Right cardiac atrium (tissue), 5 donors: Measurements from ENCODE around the gene SLC38A2. TPM values are rescaled to one million over a fixed set of nuclear protein-coding genes. Genes with fewer than 3 reads are reported as not detected.

ENCODE experiments used
- ATAC-seq, 2 donors: fragments of 200-7000 bp; cut with Tn5 transposase; one replicate each; pipeline versions ENCODE4 v1.8.0 to v1.9.1; 2020; ENCODE audit warnings: moderate library complexity in 2 of 2, mild to moderate bottlenecking in 1 of 2
- DNase-seq, 3 donors: peaks; one replicate each; pipeline ENCODE4 v3.0.0-alpha.2; 2020
- H3K27ac ChIP-seq: one replicate; pipeline ENCODE4 v1.5.1; 2013; ENCODE audit warnings: mild to moderate bottlenecking, low read length, control low read depth, moderate library complexity
- H3K27me3 ChIP-seq: one replicate; pipeline ENCODE4 v1.6.1; 2013; ENCODE audit not compliant: control insufficient read depth, insufficient read depth
- H3K4me1 ChIP-seq: one replicate; pipeline ENCODE4 v1.6.1; 2013; ENCODE audit warnings: low read length; ENCODE audit not compliant: control insufficient read depth, insufficient read depth
- H3K4me3 ChIP-seq: one replicate; pipeline ENCODE4 v1.5.1; 2013; ENCODE audit warnings: low read length, control low read depth
- H3K9me3 ChIP-seq: one replicate; pipeline ENCODE4 v1.6.1; 2013; ENCODE audit warnings: low read length; ENCODE audit not compliant: control insufficient read depth
- WGBS: extraction: QIAGEN DNeasy Blood & Tissue Kit; methylation state at CpG from one replicate; pipeline ENCODE4 v1.1.7; 2013; 5-methylcytosine and 5-hydroxymethylcytosine counted together
- intact Hi-C, 4 donors: fragments of 100-400 bp; cut with DNase I; formaldehyde crosslinking; loops; one replicate each; pipeline versions ENCODE4 v1.11.0 to v1.14.0; 2022 to 2023
- polyA plus RNA-seq: library from polyadenylated mRNA; stranded (reverse); fragments of 200-250 nt; gene quantifications from one replicate; pipeline ENCODE4 v1.2.3, GENCODE V29; 2013
- total RNA-seq, 4 donors: library from RNA; stranded (reverse); fragmentation: NEBNext Ultra II Directional; extraction: Animal tissue kit (Norgen Biotek cat#: 25700); gene quantifications; one replicate each; pipeline ENCODE4 v1.2.1, GENCODE V29; 2021
- donor health status: healthy with polysubstance abuse.
- donor health status: DM: no; HTN: yes; CAD: no.
- donor health status: DM: no; HTN: no; CAD: no.
- donor health status: DM: no; HTN: yes; CAD: no; lungs with severe emphysema.
- donor health status: DM: yes; HTN: yes; CAD: no.

SLC38A2 gene
- total and polyA plus RNA-seq, 5 donors, result 69.5 to 143 (median 104) TPM

- no peak overlapping the region for H3K27ac ChIP-seq
- 82% methylated on average over 2 of the region's 2 CpGs for WGBS
Measured at GRCh38 chr12:46360908-46361666, 11.5 kb downstream of the SLC38A2 start.

GRCh38 chr12:46360370-46360769, 12.2 kb downstream of the SLC38A2 start:
- no peak for DNase-seq
- no peaks in the 10 kb centered on the region for H3K9me3 ChIP-seq
- H3K27ac ChIP-seq, result no peak overlapping the region
- no peaks in the 10 kb centered on the region for H3K27me3 ChIP-seq
- peaks cover 2% of the 10 kb centered on the region for H3K4me1 ChIP-seq
- ATAC-seq, result no peak
- H3K4me3 ChIP-seq, result no peak overlapping the region
- WGBS, result 96% methylated on average over 1 of the region's 1 CpG
- intact Hi-C loops, result no loop called here

More at GRCh38 chr12:46360908-46361666, 11.5 kb downstream of the SLC38A2 start:
- intact Hi-C loops, result no loop called here
- H3K4me3 ChIP-seq, result no peak overlapping the region
- peaks cover 2% of the 10 kb centered on the region for H3K4me1 ChIP-seq
- ATAC-seq, result no peak
- DNase-seq, result no peak
- H3K9me3 ChIP-seq, result no peaks in the 10 kb centered on the region
- no peaks in the 10 kb centered on the region for H3K27me3 ChIP-seq

DNA sequence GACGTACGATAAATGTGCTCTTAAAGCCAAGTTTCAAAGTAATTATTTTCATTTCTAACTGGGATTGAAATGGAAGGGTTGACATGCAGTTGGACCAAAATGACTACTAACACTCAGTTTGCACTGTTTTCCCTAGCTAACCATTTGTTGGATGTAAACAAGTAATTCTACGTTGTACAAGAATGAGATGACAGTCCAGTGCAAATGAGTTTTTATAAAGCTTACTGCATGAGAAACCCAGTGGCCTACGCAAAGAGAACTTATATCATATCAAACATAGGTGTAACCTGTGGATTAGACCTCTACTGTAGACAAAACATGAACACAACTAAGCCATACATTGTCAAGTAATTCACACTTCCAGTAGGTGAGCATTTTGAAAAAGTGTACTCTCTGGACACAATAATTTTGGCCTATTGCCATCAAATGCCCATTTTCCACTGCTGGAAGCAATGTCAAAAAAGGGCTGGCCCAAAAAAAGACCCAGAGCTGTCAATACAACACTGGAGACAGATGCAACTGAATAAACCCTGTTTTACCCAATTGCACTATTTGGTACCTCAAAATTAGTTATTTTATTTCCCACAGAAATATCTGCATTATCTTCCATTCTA, 12.8 kb downstream of the SLC38A2 start:
- DNase-seq, result no peak
- intact Hi-C loops, result loop anchor here in 1 of 4 donors (10.0 kb wide), 1 partner anchor 315 kb away; no protein-coding TSS in a partner anchor

GRCh38 chr12:46358791-46359666, 13.5 kb downstream of the SLC38A2 start:
- no peak overlapping the region for H3K27ac ChIP-seq
- H3K27me3 ChIP-seq, result no peaks in the 10 kb centered on the region
- WGBS, result 88% methylated on average over 7 of the region's 7 CpGs
- H3K9me3 ChIP-seq, result no peaks in the 10 kb centered on the region
- ATAC-seq (no peak), DNase-seq (no peak)
- H3K4me1 ChIP-seq, result peaks cover 2% of the 10 kb centered on the region
- no peak overlapping the region for H3K4me3 ChIP-seq
- intact Hi-C loops, result loop anchor here in 1 of 4 donors (10.0 kb wide), 1 partner anchor 316 kb away; no protein-coding TSS in a partner anchor

More for the DNA sequence above, 12.8 kb downstream of the SLC38A2 start:
- Histone ChIP-seq H3K27me3 (no peaks in the 10 kb centered on the region), H3K9me3 (no peaks in the 10 kb centered on the region), H3K4me1 (peaks cover 2% of the 10 kb centered on the region), H3K4me3 (no peak overlapping the region), H3K27ac (no peak overlapping the region)
- 92% methylated on average over 4 of the region's 4 CpGs for WGBS
- no peak for ATAC-seq

DNA sequence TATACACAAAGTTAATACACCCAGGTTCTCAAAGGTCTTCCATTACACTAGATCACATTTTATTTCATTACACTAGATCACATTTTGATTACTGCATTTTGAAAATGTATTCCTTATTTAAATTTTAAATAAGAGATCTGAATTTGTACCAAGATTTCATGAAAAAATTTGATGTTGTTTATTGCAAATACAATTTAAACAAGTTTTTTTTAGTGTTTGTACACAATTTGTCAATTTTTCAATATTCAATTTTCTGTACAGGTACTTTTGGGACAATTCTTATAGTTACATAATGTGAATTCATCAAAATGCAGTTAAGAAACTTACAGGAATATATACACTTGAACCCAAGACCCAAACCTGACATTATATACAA, 14.3 kb downstream of the SLC38A2 start:
- ATAC-seq (no peak), DNase-seq (no peak)
- H3K4me1 ChIP-seq, result peaks cover 2% of the 10 kb centered on the region
- no peaks in the 10 kb centered on the region for H3K9me3 ChIP-seq
- H3K27ac ChIP-seq, result no peak overlapping the region
- intact Hi-C loops, result loop anchor here in 1 of 4 donors (10.0 kb wide), 1 partner anchor 316 kb away; no protein-coding TSS in a partner anchor
- H3K27me3 ChIP-seq, result no peaks in the 10 kb centered on the region
- no peak overlapping the region for H3K4me3 ChIP-seq

- ATAC-seq (peak; percentile 50 to 52), DNase-seq (no peak)
- Histone ChIP-seq H3K4me3 (no peak overlapping the region), H3K27ac (no peak overlapping the region), H3K9me3 (no peaks in the 10 kb centered on the region), H3K4me1 (peaks cover 2% of the 10 kb centered on the region), H3K27me3 (no peaks in the 10 kb centered on the region)
- 38% methylated on average over 6 of the region's 6 CpGs for WGBS
- intact Hi-C loops, result loop anchor here in 1 of 4 donors (10.0 kb wide), 1 partner anchor 317 kb away; no protein-coding TSS in a partner anchor
Measured at GRCh38 chr12:46357438-46358324, 14.9 kb downstream of the SLC38A2 start.

- 62% methylated on average over 5 of the region's 5 CpGs for WGBS
- Histone ChIP-seq H3K4me3 (no peak overlapping the region), H3K27ac (no peak overlapping the region), H3K27me3 (no peaks in the 10 kb centered on the region), H3K4me1 (peaks cover 2% of the 10 kb centered on the region), H3K9me3 (no peaks in the 10 kb centered on the region)
- DNase-seq (no peak), ATAC-seq (peak; percentile 32 to 49)
- intact Hi-C loops, result loop anchor here in 1 of 4 donors (10.0 kb wide), 1 partner anchor 318 kb away; no protein-coding TSS in a partner anchor
Measured at GRCh38 chr12:46356655-46357437, 15.7 kb downstream of the SLC38A2 start.

- no peak for ATAC-seq
- DNase-seq, result no peak
- Histone ChIP-seq H3K9me3 (no peaks in the 10 kb centered on the region), H3K27me3 (no peaks in the 10 kb centered on the region), H3K4me3 (no peak overlapping the region), H3K27ac (no peak overlapping the region), H3K4me1 (peaks cover 3% of the 10 kb centered on the region)
- WGBS, result 38% methylated on average over 1 of the region's 1 CpG
- intact Hi-C loops, result loop anchor here in 1 of 4 donors (10.0 kb wide), 1 partner anchor 320 kb away; no protein-coding TSS in a partner anchor
Measured at GRCh38 chr12:46354802-46355199, 17.8 kb downstream of the SLC38A2 start.

- no peak for DNase-seq
- H3K27me3 ChIP-seq, result no peaks in the 10 kb centered on the region
- intact Hi-C loops, result loop anchor here in 1 of 4 donors (10.0 kb wide), 1 partner anchor 321 kb away; no protein-coding TSS in a partner anchor
- 74% methylated on average over 5 of the region's 5 CpGs for WGBS
- H3K27ac ChIP-seq, result no peak overlapping the region
- no peaks in the 10 kb centered on the region for H3K9me3 ChIP-seq
- H3K4me1 ChIP-seq, result peaks cover 5% of the 10 kb centered on the region
- no peak overlapping the region for H3K4me3 ChIP-seq
- ATAC-seq, result no peak
Measured at GRCh38 chr12:46354111-46354801, 18.3 kb downstream of the SLC38A2 start.
